VCaP (cell line): ENCODE measurements around the gene FAM156A.
"Not testable (repeated sequence)": the region's sequence is repeated elsewhere in the genome, so short reads cannot be mapped to it uniquely, and the experiment has no call there.

Source experiments
- H3K27ac ChIP-seq: fragments of 450-650 bp; 2 replicates; pipeline ENCODE4 v1.5.1; 2017
- CTCF ChIP-seq: fragments of 450-650 bp; conservative IDR thresholded peaks from 2 replicates; pipeline ENCODE4 v1.5.1; 2017; ENCODE audit warnings: mild to moderate bottlenecking, moderate library complexity

FAM156A gene

DNA sequence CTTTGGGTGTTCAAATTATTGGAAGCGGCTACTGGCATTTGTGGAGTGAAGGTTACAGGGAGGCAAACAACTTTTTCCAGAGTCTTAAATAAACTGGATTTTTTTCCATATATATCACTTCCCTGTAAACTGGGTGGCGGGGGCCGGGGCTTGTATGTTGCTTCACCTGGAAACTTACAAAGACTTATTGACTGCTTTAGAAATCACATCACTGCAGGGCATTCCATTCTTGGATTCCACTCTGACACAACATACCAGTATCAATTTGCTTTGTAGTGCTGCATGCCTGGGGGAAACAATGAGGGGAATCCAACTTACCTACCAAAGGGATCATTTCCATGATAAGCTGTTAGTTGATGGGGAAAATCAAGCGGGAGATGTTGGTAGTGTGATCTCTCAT lies 21.7 kb upstream of the FAM156A start:
- H3K27ac ChIP-seq: no peak overlapping the region
- TF ChIP-seq CTCF: no peak

GRCh38 chrX:52979568-52979967 lies 21.2 kb upstream of the FAM156A start:
- H3K27ac ChIP-seq: no peak overlapping the region
- TF ChIP-seq CTCF: no peak

- TF ChIP-seq CTCF: no peak
- H3K27ac ChIP-seq: no peak overlapping the region
These were observed 19.6 kb upstream of the FAM156A start for GRCh38 chrX:52977953-52978352.

GRCh38 chrX:52975576-52975975 lies 17.3 kb upstream of the FAM156A start:
- H3K27ac ChIP-seq: not testable (repeated sequence)

- not testable (repeated sequence) for H3K27ac ChIP-seq
These were observed 16.1 kb upstream of the FAM156A start for GRCh38 chrX:52974336-52974992.

GRCh38 chrX:52967922-52968321 lies 9.6 kb upstream of the FAM156A start:
- H3K27ac ChIP-seq: not testable (repeated sequence)

GRCh38 chrX:52966993-52967738 lies 8.8 kb upstream of the FAM156A start:
- H3K27ac ChIP-seq: not testable (repeated sequence)

DNA sequence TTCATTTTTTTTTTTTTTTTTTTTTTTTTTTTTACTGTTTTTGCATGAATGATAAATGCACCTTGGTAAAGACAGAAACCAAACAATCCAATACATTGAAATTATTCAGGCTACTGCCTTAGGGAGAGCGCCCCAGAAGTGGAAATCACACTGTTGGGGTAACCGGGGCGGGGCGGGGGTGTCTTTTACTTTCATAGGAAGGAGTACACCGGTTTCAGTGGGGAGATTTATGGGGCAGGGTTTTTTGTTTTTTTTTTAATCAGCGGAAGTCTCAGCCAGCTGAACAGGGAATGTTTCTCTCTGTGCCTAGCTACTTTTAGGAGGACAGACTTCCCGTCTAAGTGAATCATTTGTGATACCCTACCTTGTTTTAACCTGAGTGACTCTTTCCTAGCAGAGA lies 643 bp upstream of the FAM156A start:
- H3K27ac ChIP-seq: not testable (repeated sequence)

DNA sequence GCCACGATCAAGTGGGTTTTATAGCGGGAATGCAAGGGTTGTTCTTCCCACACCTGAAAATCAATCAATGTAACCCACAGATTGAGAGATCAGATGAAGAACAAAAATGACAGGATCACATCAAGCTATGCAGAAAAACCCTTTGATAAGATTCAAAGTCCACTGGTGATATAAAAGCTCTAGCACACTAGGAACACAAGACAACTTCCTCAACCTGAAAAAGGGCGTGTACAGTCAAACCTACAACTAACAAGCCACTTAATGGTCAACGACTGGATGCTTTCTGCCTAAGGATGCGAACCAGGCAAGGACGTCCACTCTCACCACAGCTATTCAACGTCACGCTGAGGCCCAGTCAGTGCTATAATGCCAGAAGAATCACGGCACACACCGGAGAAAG lies 8.4 kb downstream of the FAM156A start:
- H3K27ac ChIP-seq: not testable (repeated sequence)

DNA sequence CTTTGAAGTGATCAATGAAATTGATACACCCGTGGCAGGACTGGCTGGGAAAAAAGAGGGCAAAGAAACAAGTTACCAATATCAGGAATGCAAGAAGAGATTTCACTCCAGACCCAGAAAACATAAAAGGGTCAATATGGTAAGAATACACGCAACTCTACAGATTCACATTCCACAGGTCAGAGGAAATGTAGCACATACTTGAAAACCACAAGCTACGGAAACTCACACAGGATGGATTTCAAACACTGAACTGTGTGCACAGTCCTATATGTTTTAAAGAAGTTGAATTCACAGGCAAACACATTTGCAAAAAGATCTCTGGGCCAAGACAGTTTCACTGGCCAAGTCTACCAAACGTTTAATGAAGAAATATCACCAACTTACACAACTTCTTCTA lies 9.0 kb downstream of the FAM156A start:
- H3K27ac ChIP-seq: not testable (repeated sequence)

- not testable (repeated sequence) for H3K27ac ChIP-seq
These were observed 10.1 kb downstream of the FAM156A start for GRCh38 chrX:52948265-52948664.

- not testable (repeated sequence) for H3K27ac ChIP-seq
These were observed 10.8 kb downstream of the FAM156A start for GRCh38 chrX:52947501-52947900.

DNA sequence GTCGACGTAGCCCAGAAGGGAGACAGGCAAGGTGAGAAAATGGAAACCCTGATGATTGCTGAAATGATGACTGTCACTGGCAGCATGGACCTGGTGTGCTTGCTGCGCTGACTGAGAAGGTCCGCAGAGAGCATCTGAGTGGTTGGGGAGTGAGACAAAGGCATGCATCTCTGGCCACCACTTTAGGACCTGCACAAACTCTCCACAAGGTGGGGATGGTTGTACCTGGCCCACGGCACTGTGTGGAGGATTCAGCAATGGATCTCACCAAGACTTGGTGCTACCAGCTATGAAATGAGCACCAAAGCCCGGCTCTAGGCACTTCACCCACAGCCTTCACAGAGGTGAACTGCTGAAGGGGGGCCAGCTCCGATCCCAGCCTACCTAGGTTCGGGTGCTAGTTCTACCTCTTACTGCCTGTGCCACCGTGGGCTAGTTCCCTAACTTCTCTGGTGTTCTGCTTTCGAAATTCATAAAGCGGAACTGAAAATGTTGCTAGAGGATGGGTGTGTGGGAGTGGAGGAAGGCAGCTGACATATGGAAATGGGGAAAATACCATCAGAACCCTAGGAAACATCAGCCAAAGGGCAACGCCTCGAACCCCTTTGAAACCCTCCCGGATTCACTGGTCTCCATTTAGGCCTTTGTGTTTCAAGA lies 12.4 kb downstream of the FAM156A start:
- not testable (repeated sequence) for H3K27ac ChIP-seq

DNA sequence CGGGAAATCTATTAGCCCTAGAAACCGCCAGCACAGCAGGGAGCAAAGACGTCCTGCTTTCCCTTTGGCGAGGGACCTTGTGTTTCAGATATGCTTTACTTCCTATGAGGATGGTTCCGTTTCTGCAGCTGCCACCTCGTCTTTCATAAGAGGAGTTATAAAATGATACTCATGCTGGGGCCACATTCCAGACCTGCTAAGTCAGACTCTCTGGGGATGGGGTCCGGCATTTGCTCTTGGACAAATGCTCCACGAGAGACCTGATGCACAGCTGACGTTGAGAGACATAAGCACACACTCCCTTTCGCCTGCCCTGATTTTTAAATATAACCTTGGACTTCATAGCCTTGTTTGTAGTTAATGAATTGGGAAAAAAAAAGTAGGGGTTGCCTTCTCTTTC lies 16.6 kb downstream of the FAM156A start:
- H3K27ac ChIP-seq: not testable (repeated sequence)

GRCh38 chrX:52940704-52941103 lies 17.6 kb downstream of the FAM156A start:
- not testable (repeated sequence) for H3K27ac ChIP-seq

DNA sequence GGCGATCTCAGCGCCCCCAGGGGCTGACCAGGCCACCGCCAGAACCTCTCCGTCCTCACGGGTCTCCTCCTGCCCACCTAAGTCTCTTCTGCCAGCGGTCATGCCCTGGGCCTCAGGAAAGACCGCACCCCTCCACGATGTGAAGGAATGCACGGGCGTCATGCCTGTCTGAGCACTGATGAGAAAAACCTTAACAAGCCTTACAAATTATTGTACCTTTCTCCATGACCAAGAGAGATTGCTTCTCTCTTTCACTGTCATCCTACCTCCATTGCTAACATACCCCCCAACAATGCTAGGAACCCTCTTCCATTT lies 22.9 kb downstream of the FAM156A start:
- H3K27ac ChIP-seq: peak overlapping the region; percentile 65
